OCI-LY3 (cell line): ENCODE results near the gene HELZ.

Experiments used
- H2AFZ ChIP-seq: fragments of 200-600, 300-600 bp; shearing (Covaris generic); 2 replicates; pipeline ENCODE4 v1.6.0; 2014; ENCODE audit warnings: antibody characterized with exemption, low read depth, low read length
- H3K27ac ChIP-seq: fragments of 200-600, 300-600 bp; sonication (generic); 2 replicates; pipeline ENCODE4 v1.5.1; 2014; ENCODE audit warnings: mild to moderate bottlenecking, low read length, moderate library complexity, mixed read lengths
- H3K27me3 ChIP-seq: fragments of 200-600, 300-600 bp; sonication (generic); 2 replicates; pipeline ENCODE4 v1.6.1; 2014; ENCODE audit warnings: low read depth, low read length, mixed read lengths
- H3K36me3 ChIP-seq: fragments of 200-600, 300-600 bp; sonication (generic); replicated peaks from 2 replicates; pipeline ENCODE3; 2014; ENCODE audit warnings: low read depth, low read length, mixed read lengths
- H3K4me1 ChIP-seq: fragments of 300-600, 200-600 bp; sonication (generic); 2 replicates; pipeline ENCODE4 v1.6.1; 2014; ENCODE audit warnings: low read length, mixed read lengths
- H3K4me2 ChIP-seq: fragments of 200-600, 300-600 bp; sonication (generic); 2 replicates; pipeline ENCODE4 v1.6.1; 2014; ENCODE audit warnings: low read length, mixed read lengths
- H3K4me3 ChIP-seq: fragments of 300-600, 200-600 bp; sonication (generic); 2 replicates; pipeline ENCODE4 v1.5.1; 2014; ENCODE audit warnings: antibody characterized with exemption, mild to moderate bottlenecking, low read length, moderate library complexity
- H3K79me2 ChIP-seq: fragments of 300-600, 200-600 bp; shearing (Covaris generic); 2 replicates; pipeline ENCODE4 v1.6.1; 2014; ENCODE audit warnings: mild to moderate bottlenecking, low read length, mixed read lengths
- H3K9ac ChIP-seq: fragments of 300-600, 200-600 bp; shearing (Covaris generic); 2 replicates; pipeline ENCODE4 v1.6.0; 2014; ENCODE audit warnings: mild to moderate bottlenecking, low read length, moderate library complexity
- H3K9me3 ChIP-seq: fragments of 200-600, 300-600 bp; shearing (Covaris generic); 2 replicates; pipeline ENCODE4 v1.6.1; 2014; ENCODE audit warnings: low read length, mixed read lengths; ENCODE audit not compliant: insufficient read depth
- H4K20me1 ChIP-seq: fragments of 200-600, 300-600 bp; sonication (generic); 2 replicates; pipeline ENCODE4 v1.6.1; 2016; ENCODE audit warnings: low read length, mixed read lengths; ENCODE audit not compliant: insufficient read depth
- CTCF ChIP-seq: fragments of 200-600, 300-600 bp; sonication (generic); IDR thresholded peaks from 2 replicates; pipeline ENCODE4 v1.5.1; 2014; ENCODE audit warnings: antibody characterized with exemption, low read length, low read depth
- EZH2phosphoT487 ChIP-seq: fragments of 200-600 bp; shearing (Covaris generic); IDR thresholded peaks from 2 replicates; pipeline ENCODE4 v1.6.1; 2018; ENCODE audit warnings: antibody characterized with exemption, mixed run types, low read depth

The HELZ gene

DNA sequence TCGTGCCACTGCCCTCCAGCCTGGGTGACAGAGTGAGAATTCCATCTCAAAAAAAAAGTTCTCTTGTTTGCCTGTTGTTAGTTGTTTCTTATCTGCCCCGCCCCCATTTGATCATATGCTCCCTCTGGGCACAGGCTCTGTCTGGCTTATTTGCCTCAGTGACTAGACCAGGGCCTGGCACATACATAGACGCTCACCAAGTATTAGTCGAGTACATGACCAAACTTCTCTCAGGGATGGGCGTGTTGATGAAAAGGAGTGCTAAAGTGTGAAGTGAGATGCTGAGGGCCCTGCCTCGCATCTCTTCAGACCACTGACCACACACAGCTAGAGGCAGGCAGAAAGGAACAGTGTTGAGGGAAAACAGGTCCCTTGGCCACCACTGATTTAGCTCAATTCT, 3.3 kb upstream of the HELZ start:
- Histone ChIP-seq H3K4me2 (no peak overlapping the region), H3K9me3 (no peaks in the 10 kb centered on the region), H3K4me3 (no peak overlapping the region)

DNA sequence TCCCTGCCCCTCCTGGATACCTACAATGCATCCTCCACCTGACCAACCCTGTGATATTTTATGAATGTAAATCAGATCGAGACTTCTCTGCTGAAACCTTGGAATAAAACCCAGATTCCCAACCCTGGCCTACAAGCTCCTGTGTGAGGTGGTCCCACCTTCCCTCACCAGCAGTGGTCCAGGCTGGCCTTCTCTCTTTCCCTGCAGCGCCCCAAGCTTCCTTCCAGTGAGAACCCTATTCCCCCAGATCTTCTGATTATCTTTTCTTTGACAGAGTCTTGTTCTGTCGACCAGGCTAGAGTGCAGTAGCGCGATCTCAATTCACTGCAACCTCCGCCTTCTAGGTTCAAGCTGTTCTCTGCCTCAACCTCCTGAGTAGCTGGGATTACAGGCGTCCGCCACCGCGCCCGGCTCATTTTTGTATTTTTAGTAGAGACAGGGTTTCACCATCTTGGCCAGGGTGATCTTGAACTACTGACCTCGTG, 2.5 kb upstream of the HELZ start:
- no peak overlapping the region for H3K27ac ChIP-seq
- H4K20me1 ChIP-seq, result peaks cover 9% of the 10 kb centered on the region; the same call in 1 of the 2 replicates
- peaks cover 18% of the 10 kb centered on the region for H3K4me1 ChIP-seq
- no peak overlapping the region for H3K9ac ChIP-seq
- no peak overlapping the region for H2AFZ ChIP-seq
- no peaks in the 10 kb centered on the region for H3K9me3 ChIP-seq
- peaks cover 25% of the 10 kb centered on the region for H3K79me2 ChIP-seq
- TF ChIP-seq EZH2phosphoT487, result no peak
- TF ChIP-seq CTCF, result no peak
- no peak overlapping the region for H3K4me2 ChIP-seq
- no peaks in the 10 kb centered on the region for H3K36me3 ChIP-seq
- no peak overlapping the region for H3K4me3 ChIP-seq
- no peaks in the 10 kb centered on the region for H3K27me3 ChIP-seq

More for the DNA sequence above, 3.3 kb upstream of the HELZ start:
- Histone ChIP-seq H3K27me3 (no peaks in the 10 kb centered on the region), H3K4me1 (peaks cover 16% of the 10 kb centered on the region), H4K20me1 (peaks cover 6% of the 10 kb centered on the region; the same call in 1 of the 2 replicates), H3K9ac (no peak overlapping the region), H3K36me3 (no peaks in the 10 kb centered on the region), H3K79me2 (peaks cover 17% of the 10 kb centered on the region), H3K27ac (no peak overlapping the region), H2AFZ (no peak overlapping the region)
- no peak for TF ChIP-seq CTCF
- TF ChIP-seq EZH2phosphoT487, result no peak

DNA sequence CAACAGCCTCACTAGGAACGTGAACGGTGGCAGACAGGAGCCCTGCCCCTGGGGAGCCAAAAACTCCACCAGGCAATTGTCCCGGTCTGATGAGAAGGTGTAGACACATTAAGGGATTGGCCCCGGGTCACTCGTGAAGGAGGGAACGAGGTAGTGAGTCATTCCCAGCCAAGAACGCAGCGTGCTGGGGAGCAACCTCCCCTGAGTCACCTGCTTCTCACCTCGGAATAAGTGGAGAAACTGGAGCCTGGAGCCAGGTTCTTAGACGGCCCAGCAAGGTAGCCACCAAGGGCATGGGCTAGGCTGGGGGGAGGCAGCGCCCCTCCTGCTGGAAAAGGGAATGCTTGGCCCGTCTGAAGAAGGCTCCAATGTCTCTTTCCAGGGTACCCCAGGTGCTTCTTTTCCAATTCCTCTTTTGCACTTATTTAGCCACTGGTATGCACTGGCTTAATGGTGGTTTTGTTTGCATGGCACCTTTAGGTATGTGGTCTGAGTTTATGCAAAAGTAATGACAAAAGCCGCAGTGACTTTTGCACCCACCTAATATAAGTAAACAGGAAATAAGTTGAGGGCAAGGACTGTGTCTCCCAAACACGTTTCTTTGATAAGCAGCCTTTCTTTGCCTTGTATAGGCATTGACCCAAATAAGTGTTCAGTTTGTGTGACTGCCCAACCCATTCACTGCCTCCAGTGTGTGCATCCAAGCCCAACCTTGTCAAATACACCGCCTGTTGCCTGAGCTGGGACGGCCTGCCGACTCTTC, 1.8 kb upstream of the HELZ start:
- Histone ChIP-seq H3K36me3 (peaks cover under 1% of the 10 kb centered on the region), H3K4me1 (peaks cover 18% of the 10 kb centered on the region), H3K27ac (no peak overlapping the region), H3K4me2 (peak overlapping the region; percentile 82), H3K79me2 (peaks cover 28% of the 10 kb centered on the region), H3K9me3 (no peaks in the 10 kb centered on the region), H3K9ac (no peak overlapping the region), H3K27me3 (no peaks in the 10 kb centered on the region), H2AFZ (0 out of 2 replicates have a peak overlapping the region, but pooled peaks have one; percentile 3), H3K4me3 (peak overlapping the region; percentile 95), H4K20me1 (peaks cover 11% of the 10 kb centered on the region; the same call in 1 of the 2 replicates)
- TF ChIP-seq CTCF (no peak), EZH2phosphoT487 (no peak)

DNA sequence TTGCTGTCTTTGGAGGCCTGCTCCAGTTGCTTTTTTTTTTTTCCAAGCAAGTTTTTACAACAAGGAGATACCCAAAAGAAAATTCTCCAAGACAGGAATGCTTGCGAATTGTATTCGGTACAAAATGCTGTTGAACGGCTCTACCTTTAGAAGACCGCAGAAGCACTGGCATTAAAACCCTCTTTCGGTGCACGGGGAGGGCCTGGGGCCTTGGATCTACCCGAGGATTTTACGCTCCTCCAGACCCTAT, 1.3 kb upstream of the HELZ start:
- Histone ChIP-seq H3K4me3 (peak overlapping the region; percentile 95), H2AFZ (0 out of 2 replicates have a peak overlapping the region, but pooled peaks have one; percentile 3), H3K27me3 (no peaks in the 10 kb centered on the region), H3K9ac (no peak overlapping the region), H3K27ac (no peak overlapping the region), H3K4me2 (peak overlapping the region; percentile 82), H3K4me1 (peaks cover 18% of the 10 kb centered on the region), H3K79me2 (peaks cover 33% of the 10 kb centered on the region), H3K36me3 (peaks cover 4% of the 10 kb centered on the region), H4K20me1 (peaks cover 13% of the 10 kb centered on the region; the same call in 1 of the 2 replicates), H3K9me3 (no peaks in the 10 kb centered on the region)
- TF ChIP-seq EZH2phosphoT487 (no peak), CTCF (no peak)
